ENCODE data around the gene RNF187. TPM values are rescaled to one million over a fixed set of nuclear protein-coding genes. Genes with fewer than 3 reads are reported as not detected.

Gene RNF187
- total RNA-seq, 1 experiment from 2014 or later, result 63.4 TPM

GRCh38 chr1:228544021-228544850 lies 57.1 kb downstream of the RNF187 start:
- no peaks in the 10 kb centered on the region for H3K23me2 ChIP-seq (ENCODE audit: insufficient read length, low read depth, low read length, poor library complexity, severe bottlenecking)
- no peak overlapping the region for H3K23ac ChIP-seq (ENCODE audit: insufficient read length, low read depth, low read length)
- no peak overlapping the region for H3K56ac ChIP-seq (ENCODE audit: insufficient read length, low read depth, low read length)
- no peak overlapping the region for H2BK5ac ChIP-seq (ENCODE audit: insufficient read length, low read length)
- no peak overlapping the region for H3K18ac ChIP-seq (ENCODE audit: insufficient read length, low read depth, low read length)
- Mint-ChIP-seq H3K36me3 (ENCODE audit: insufficient read depth in 1 of 3, low read depth in 3 of 3) (no peaks in the 10 kb centered on the region; a peak in 1 of 7 replicates), H3K4me3 (no peak overlapping the region), H3K9me3 (peaks cover 61 to 79% of the 10 kb centered on the region in 2 experiments), H3K4me1 (peaks cover 0 to 21% of the 10 kb centered on the region in 2 experiments; a peak in 2 of 4 replicates), H3K27ac (no peak overlapping the region; a peak in 1 of 7 replicates), H3K27me3 (ENCODE audit: low read depth) (peaks cover 100% of the 10 kb centered on the region)
- H3T11ph ChIP-seq (ENCODE audit: low read length), result no peak overlapping the region
- H3K79me1 ChIP-seq (ENCODE audit: insufficient read depth, low read depth, low read length, poor library complexity, severe bottlenecking), result no peaks in the 10 kb centered on the region
- no peak overlapping the region for H4K8ac ChIP-seq (replicated peaks; ENCODE audit: insufficient read length, low read depth, low read length)
- DNase-seq, result no peak
- H2AFZ ChIP-seq (ENCODE audit: low read length), result no peak overlapping the region
- no peak overlapping the region for H4K91ac ChIP-seq (ENCODE audit: insufficient read length, low read depth, low read length)
- H3K27ac ChIP-seq (ENCODE audit: insufficient read length, low read depth, low read length), result no peak overlapping the region
- peaks cover 71% of the 10 kb centered on the region for H3K27me3 ChIP-seq (ENCODE audit: insufficient read depth, low read length)
- no peak overlapping the region for H4K5ac ChIP-seq (ENCODE audit: insufficient read length, low read depth, low read length)
- H2BK15ac ChIP-seq (ENCODE audit: low read depth, low read length), result no peak overlapping the region
- TF ChIP-seq CTCF (conservative IDR thresholded peaks at IDR 0.05), result no peak
- no peak overlapping the region for H2BK12ac ChIP-seq (ENCODE audit: insufficient read length, low read depth, low read length)
- H3K14ac ChIP-seq (ENCODE audit: insufficient read depth, low read length), result no peak overlapping the region
- H3K4ac ChIP-seq (ENCODE audit: low read depth, low read length), result no peak overlapping the region
- H4K20me1 ChIP-seq (ENCODE audit: control insufficient read depth, insufficient read depth, insufficient read length), result no peaks in the 10 kb centered on the region
- H2BK20ac ChIP-seq (ENCODE audit: low read depth, low read length, poor library complexity, severe bottlenecking), result no peak overlapping the region
- no peak overlapping the region for H2AK5ac ChIP-seq (ENCODE audit: insufficient read length, low read length)
- no peak overlapping the region for H3K9ac ChIP-seq (ENCODE audit: extremely low read depth, insufficient read length, low read length)
- H3K4me1 ChIP-seq (ENCODE audit: insufficient read depth, low read length), result no peaks in the 10 kb centered on the region
- H3K4me2 ChIP-seq (ENCODE audit: insufficient read depth, insufficient read length, low read length), result no peak overlapping the region
- no peaks in the 10 kb centered on the region for H3K9me3 ChIP-seq (ENCODE audit: control insufficient read depth, low read depth, low read length)
- WGBS (ENCODE audit: extremely low coverage, insufficient read length, low lambda C conversion rate), result no CpG with 5 or more reads among the region's 7 CpGs
- H2BK120ac ChIP-seq (ENCODE audit: low read depth, low read length, poor library complexity, severe bottlenecking), result no peak overlapping the region
- no peaks in the 10 kb centered on the region for H3K79me2 ChIP-seq (ENCODE audit: insufficient read depth, low read length)

Data from H9 (cell line).